Measurements from ENCODE around the gene PLAGL2.

DNA sequence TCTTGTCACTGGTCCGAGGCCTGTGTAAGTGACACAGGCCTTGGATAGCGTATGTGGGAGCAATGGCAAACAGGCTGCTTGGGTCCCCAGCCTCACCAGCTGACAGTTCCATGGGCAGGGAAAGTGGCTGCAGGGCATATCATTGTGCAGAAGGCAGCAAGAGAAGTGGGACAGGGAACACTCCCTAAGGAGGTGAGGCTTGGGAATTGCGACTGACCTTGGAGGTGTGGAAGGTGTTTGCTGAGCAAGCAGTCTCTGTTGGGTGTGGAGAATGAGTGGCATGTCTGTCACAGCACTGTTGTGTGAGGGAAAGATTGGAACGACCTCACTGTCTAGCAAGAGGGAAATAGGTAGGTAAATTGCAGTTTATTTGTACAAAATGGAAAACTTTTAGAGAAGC, 16.9 kb upstream of the PLAGL2 start:
- TF ChIP-seq JUND (IDR thresholded peaks at IDR 0.05), result no peak
- TF ChIP-seq, protein P1, sequence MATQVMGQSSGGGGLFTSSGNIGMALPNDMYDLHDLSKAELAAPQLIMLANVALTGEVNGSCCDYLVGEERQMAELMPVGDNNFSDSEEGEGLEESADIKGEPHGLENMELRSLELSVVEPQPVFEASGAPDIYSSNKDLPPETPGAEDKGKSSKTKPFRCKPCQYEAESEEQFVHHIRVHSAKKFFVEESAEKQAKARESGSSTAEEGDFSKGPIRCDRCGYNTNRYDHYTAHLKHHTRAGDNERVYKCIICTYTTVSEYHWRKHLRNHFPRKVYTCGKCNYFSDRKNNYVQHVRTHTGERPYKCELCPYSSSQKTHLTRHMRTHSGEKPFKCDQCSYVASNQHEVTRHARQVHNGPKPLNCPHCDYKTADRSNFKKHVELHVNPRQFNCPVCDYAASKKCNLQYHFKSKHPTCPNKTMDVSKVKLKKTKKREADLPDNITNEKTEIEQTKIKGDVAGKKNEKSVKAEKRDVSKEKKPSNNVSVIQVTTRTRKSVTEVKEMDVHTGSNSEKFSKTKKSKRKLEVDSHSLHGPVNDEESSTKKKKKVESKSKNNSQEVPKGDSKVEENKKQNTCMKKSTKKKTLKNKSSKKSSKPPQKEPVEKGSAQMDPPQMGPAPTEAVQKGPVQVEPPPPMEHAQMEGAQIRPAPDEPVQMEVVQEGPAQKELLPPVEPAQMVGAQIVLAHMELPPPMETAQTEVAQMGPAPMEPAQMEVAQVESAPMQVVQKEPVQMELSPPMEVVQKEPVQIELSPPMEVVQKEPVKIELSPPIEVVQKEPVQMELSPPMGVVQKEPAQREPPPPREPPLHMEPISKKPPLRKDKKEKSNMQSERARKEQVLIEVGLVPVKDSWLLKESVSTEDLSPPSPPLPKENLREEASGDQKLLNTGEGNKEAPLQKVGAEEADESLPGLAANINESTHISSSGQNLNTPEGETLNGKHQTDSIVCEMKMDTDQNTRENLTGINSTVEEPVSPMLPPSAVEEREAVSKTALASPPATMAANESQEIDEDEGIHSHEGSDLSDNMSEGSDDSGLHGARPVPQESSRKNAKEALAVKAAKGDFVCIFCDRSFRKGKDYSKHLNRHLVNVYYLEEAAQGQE (IDR thresholded peaks at IDR 0.05), result no peak
- no peak for TF ChIP-seq RAD21 (IDR thresholded peaks at IDR 0.05)
- TF ChIP-seq, protein P2, sequence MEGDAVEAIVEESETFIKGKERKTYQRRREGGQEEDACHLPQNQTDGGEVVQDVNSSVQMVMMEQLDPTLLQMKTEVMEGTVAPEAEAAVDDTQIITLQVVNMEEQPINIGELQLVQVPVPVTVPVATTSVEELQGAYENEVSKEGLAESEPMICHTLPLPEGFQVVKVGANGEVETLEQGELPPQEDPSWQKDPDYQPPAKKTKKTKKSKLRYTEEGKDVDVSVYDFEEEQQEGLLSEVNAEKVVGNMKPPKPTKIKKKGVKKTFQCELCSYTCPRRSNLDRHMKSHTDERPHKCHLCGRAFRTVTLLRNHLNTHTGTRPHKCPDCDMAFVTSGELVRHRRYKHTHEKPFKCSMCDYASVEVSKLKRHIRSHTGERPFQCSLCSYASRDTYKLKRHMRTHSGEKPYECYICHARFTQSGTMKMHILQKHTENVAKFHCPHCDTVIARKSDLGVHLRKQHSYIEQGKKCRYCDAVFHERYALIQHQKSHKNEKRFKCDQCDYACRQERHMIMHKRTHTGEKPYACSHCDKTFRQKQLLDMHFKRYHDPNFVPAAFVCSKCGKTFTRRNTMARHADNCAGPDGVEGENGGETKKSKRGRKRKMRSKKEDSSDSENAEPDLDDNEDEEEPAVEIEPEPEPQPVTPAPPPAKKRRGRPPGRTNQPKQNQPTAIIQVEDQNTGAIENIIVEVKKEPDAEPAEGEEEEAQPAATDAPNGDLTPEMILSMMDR (IDR thresholded peaks at IDR 0.05; ENCODE audit: low read depth, low read length, missing input control), result no peak
- no peak for TF ChIP-seq YY1 (IDR thresholded peaks at IDR 0.05)
- TF ChIP-seq SP1 (IDR thresholded peaks at IDR 0.05), result no peak
- TF ChIP-seq, protein P3, sequence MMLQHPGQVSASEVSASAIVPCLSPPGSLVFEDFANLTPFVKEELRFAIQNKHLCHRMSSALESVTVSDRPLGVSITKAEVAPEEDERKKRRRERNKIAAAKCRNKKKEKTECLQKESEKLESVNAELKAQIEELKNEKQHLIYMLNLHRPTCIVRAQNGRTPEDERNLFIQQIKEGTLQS (IDR thresholded peaks at IDR 0.05), result no peak
- TF ChIP-seq, protein P4, sequence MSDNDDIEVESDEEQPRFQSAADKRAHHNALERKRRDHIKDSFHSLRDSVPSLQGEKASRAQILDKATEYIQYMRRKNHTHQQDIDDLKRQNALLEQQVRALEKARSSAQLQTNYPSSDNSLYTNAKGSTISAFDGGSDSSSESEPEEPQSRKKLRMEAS (IDR thresholded peaks at IDR 0.05), result no peak
- TF ChIP-seq EGR1 (IDR thresholded peaks at IDR 0.05; ENCODE audit: low read depth in 2 of 2), result no peak
